Measurements from ENCODE around the gene TPST2. TPM values are rescaled to one million over a fixed set of nuclear protein-coding genes. Genes with fewer than 3 reads are reported as not detected.

Gene TPST2
- total RNA-seq, 1 experiment from 2014 or later = 11.8 TPM

DNA sequence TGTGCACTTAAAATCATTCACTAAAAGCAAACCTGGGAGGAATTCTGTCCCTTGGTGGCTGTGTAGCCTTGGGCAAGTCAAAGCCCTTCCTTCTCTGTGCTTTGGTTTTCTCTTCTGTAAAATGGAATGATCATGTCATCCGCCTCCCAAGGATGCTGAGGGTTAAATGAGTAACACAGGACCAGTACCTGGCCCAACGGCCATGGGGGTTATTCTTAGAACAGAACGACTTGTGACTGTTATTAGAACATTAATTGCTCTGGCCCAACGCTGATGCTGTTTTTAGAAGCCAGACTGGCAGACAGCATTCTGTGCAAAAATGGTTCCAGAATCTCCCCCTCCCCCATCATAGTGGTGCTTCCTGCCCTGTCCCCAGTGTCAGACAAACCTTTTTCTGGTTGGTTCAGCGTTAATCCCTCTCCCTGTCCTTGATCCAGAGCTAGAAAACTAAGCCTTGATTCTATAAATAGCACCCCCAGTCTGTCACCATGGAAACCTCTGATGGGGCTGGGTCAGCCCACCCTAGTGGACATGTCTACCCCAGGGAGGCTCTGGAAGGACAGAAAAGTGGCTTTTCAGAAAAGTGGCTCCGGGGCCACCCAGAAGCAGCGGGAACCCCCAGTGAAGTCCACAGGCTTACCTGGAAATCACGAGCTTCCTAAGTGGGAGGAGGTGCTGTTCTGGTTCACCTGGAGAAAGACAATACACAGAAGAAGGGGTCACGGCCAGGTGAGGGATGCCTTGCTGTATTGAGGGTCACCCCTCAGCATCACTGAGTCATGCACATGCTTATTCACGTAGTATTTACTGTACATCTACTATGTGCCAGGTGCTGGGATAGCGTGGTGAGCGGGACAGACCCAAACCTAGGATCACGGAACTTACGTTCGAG, 62.1 kb downstream of the TPST2 start:
- intact Hi-C loops (cut with micrococcal nuclease; ENCODE audit: unreplicated experiment) = no loop called here

DNA sequence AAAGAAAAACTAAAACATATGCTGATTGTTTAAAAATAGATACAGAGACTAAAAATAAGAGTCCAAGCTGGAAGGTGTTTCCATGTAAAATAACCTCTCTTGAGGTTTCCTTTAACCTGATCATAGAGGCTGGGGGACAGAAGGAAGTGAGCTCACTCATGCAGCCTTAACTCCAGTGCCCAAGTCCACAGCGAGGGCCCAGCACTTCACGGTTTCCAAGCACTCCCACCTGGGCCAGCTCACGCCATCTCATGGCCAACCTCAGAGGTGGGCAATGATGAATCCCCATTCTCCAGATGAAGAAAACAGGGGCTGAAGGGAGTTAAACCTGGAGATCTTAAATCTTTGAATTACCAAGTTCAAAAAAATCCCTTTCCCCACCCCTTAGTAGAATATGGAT, 62.8 kb downstream of the TPST2 start:
- H3K9me3 Mint-ChIP-seq (ENCODE audit: low read depth, unreplicated experiment) = no peaks in the 10 kb centered on the region
- H3K4me3 Mint-ChIP-seq (ENCODE audit: low read depth, unreplicated experiment) = no peak overlapping the region
- intact Hi-C loops (cut with micrococcal nuclease; ENCODE audit: unreplicated experiment) = no loop called here
- no peak for DNase-seq
- no TSS peak for BruUV-seq (replicated peaks)
- H3K4me1 Mint-ChIP-seq (ENCODE audit: low read depth, unreplicated experiment) = no peaks in the 10 kb centered on the region
- CTCF ChIA-PET = no interaction called here
- no peaks in the 10 kb centered on the region for H3K27me3 Mint-ChIP-seq (ENCODE audit: unreplicated experiment)
- H3K27ac Mint-ChIP-seq (ENCODE audit: unreplicated experiment) = no peak overlapping the region
- TF ChIP-seq, protein P1, sequence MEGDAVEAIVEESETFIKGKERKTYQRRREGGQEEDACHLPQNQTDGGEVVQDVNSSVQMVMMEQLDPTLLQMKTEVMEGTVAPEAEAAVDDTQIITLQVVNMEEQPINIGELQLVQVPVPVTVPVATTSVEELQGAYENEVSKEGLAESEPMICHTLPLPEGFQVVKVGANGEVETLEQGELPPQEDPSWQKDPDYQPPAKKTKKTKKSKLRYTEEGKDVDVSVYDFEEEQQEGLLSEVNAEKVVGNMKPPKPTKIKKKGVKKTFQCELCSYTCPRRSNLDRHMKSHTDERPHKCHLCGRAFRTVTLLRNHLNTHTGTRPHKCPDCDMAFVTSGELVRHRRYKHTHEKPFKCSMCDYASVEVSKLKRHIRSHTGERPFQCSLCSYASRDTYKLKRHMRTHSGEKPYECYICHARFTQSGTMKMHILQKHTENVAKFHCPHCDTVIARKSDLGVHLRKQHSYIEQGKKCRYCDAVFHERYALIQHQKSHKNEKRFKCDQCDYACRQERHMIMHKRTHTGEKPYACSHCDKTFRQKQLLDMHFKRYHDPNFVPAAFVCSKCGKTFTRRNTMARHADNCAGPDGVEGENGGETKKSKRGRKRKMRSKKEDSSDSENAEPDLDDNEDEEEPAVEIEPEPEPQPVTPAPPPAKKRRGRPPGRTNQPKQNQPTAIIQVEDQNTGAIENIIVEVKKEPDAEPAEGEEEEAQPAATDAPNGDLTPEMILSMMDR (IDR thresholded peaks at IDR 0.05; ENCODE audit: unreplicated experiment) = no peak
- no peaks in the 10 kb centered on the region for H3K36me3 Mint-ChIP-seq (ENCODE audit: insufficient read depth, unreplicated experiment)

More for the DNA sequence above, 62.1 kb downstream of the TPST2 start:
- no peak for DNase-seq
- Mint-ChIP-seq H3K36me3 (ENCODE audit: insufficient read depth, unreplicated experiment) (no peaks in the 10 kb centered on the region), H3K9me3 (ENCODE audit: low read depth, unreplicated experiment) (no peaks in the 10 kb centered on the region), H3K4me1 (ENCODE audit: low read depth, unreplicated experiment) (no peaks in the 10 kb centered on the region), H3K27ac (ENCODE audit: unreplicated experiment) (no peak overlapping the region), H3K27me3 (ENCODE audit: unreplicated experiment) (no peaks in the 10 kb centered on the region), H3K4me3 (ENCODE audit: low read depth, unreplicated experiment) (no peak overlapping the region)
- CTCF ChIA-PET = no interaction called here
- no TSS peak for BruUV-seq (replicated peaks)
- TF ChIP-seq, protein P1 (IDR thresholded peaks at IDR 0.05; ENCODE audit: unreplicated experiment) = no peak

DNA sequence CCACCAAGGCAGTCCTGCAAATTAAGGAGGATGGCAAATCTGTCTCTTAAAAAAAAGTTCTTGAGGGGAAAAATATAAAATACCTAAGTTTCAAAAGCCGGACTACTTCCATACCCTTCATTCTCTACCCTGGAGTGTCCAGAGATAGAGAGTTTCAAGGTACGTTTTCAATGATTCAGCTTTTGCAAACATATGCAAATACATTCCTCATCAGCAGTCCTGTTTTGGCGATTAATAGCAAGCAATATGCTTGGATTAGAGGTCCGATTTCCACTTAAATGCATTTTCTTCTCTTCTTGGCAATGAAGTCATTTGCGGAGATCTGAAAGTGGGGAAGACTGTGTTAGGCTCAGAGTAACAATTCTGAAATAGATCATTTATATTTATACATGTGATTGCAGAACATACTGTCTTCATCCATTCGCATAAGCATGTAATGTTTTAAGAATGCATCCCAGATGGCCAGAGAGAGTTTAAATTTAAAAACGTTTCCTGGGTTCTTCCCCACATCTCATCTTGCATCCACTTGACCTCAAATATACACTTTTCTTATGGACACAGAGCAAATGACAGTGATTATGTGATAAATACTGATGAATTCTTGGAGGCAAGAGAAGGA, 63.9 kb downstream of the TPST2 start:
- Mint-ChIP-seq H3K27me3 (ENCODE audit: unreplicated experiment) (no peaks in the 10 kb centered on the region), H3K27ac (ENCODE audit: unreplicated experiment) (no peak overlapping the region), H3K4me1 (ENCODE audit: low read depth, unreplicated experiment) (no peaks in the 10 kb centered on the region), H3K36me3 (ENCODE audit: insufficient read depth, unreplicated experiment) (no peaks in the 10 kb centered on the region), H3K9me3 (ENCODE audit: low read depth, unreplicated experiment) (no peaks in the 10 kb centered on the region), H3K4me3 (ENCODE audit: low read depth, unreplicated experiment) (no peak overlapping the region)
- CTCF ChIA-PET = no interaction called here
- TF ChIP-seq, protein P1 (IDR thresholded peaks at IDR 0.05; ENCODE audit: unreplicated experiment) = no peak
- intact Hi-C loops (cut with micrococcal nuclease; ENCODE audit: unreplicated experiment) = no loop called here
- no TSS peak for BruUV-seq (replicated peaks)
- no peak for DNase-seq

DNA sequence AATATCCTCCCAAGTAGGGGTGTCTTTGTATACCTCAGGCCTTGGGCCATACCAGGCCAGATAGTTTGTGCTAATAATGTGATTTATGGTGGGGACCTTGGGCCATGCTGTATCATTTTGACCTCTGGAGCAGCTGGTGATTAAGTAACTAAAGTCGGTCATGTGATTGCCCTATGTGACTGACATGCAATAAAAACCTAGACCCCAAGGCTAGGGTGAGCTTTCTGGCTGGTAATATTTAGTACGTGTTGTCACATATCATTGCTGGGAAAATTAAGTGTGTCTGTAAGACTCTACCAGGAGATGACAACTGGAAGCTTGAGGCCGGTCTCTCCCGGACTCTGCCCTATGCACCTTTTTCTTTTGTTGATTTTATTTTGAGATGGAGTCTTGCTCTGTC, 65.1 kb downstream of the TPST2 start:
- BruUV-seq (replicated peaks) = no TSS peak

More for the DNA sequence above, 65.1 kb downstream of the TPST2 start:
- H3K9me3 Mint-ChIP-seq (ENCODE audit: low read depth, unreplicated experiment) = no peaks in the 10 kb centered on the region
- H3K27me3 Mint-ChIP-seq (ENCODE audit: unreplicated experiment) = no peaks in the 10 kb centered on the region
- no peak overlapping the region for H3K27ac Mint-ChIP-seq (ENCODE audit: unreplicated experiment)
- TF ChIP-seq, protein P1 (IDR thresholded peaks at IDR 0.05; ENCODE audit: unreplicated experiment) = no peak
- intact Hi-C loops (cut with micrococcal nuclease; ENCODE audit: unreplicated experiment) = no loop called here
- CTCF ChIA-PET = no interaction called here
- no peak overlapping the region for H3K4me3 Mint-ChIP-seq (ENCODE audit: low read depth, unreplicated experiment)
- DNase-seq = no peak
- H3K4me1 Mint-ChIP-seq (ENCODE audit: low read depth, unreplicated experiment) = no peaks in the 10 kb centered on the region
- H3K36me3 Mint-ChIP-seq (ENCODE audit: insufficient read depth, unreplicated experiment) = no peaks in the 10 kb centered on the region

Measured in Calu3 (cell line).